HepG2 (cell line): ENCODE measurements around the gene IRF6. TPM values are rescaled to one million over a fixed set of nuclear protein-coding genes. Genes with fewer than 3 reads are reported as not detected.

Source experiments
- BCLAF1 ChIP-seq: fragments of 450-650 bp; IDR thresholded peaks from 2 replicates; pipeline ENCODE4 v1.6.1; 2017; ENCODE audit warnings: mild to moderate bottlenecking
- BORCS8-MEF2B ChIP-seq: sonication (generic); formaldehyde crosslinking; IDR thresholded peaks from 2 replicates; pipeline ENCODE4 v1.8.0; 2022; ENCODE audit warnings: mild to moderate bottlenecking, missing genetic modification reagents
- CENPT ChIP-seq: sonication (generic); formaldehyde crosslinking; IDR thresholded peaks from 2 replicates; pipeline ENCODE4 v1.8.0; 2022; ENCODE audit warnings: low read depth, mild to moderate bottlenecking, moderate library complexity, missing genetic modification reagents
- HOMEZ ChIP-seq: IDR thresholded peaks from 2 replicates; pipeline ENCODE4 v1.6.1; 2016; ENCODE audit warnings: low read depth
- POLR2AphosphoS5 ChIP-seq: IDR thresholded peaks from 2 replicates; pipeline ENCODE4 v1.6.1; 2012; ENCODE audit warnings: low read depth, low read length
- RELA ChIP-seq: sonication (generic); formaldehyde crosslinking; IDR thresholded peaks from 2 replicates; pipeline ENCODE4 v1.4.0; 2020; ENCODE audit warnings: missing genetic modification reagents
- RFXAP ChIP-seq: sonication (generic); formaldehyde crosslinking; IDR thresholded peaks from 2 replicates; pipeline ENCODE4 v1.4.0; 2020; ENCODE audit warnings: missing genetic modification reagents, borderline replicate concordance
- STAT5B ChIP-seq: sonication (generic); formaldehyde crosslinking; IDR thresholded peaks from 2 replicates; pipeline ENCODE4 v1.4.0; 2020; ENCODE audit warnings: missing genetic modification reagents
- ZBTB1 ChIP-seq: sonication (generic); formaldehyde crosslinking; IDR thresholded peaks from 2 replicates; pipeline ENCODE4 v1.4.0; 2020; ENCODE audit warnings: missing genetic modification reagents, borderline replicate concordance
- ZBTB44 ChIP-seq: sonication (generic); formaldehyde crosslinking; IDR thresholded peaks from 2 replicates; pipeline ENCODE4 v1.4.0; 2020; ENCODE audit warnings: missing genetic modification reagents
- ZFP82 ChIP-seq: sonication (generic); formaldehyde crosslinking; IDR thresholded peaks from 2 replicates; pipeline ENCODE4 v1.5.1; 2020; ENCODE audit warnings: mild to moderate bottlenecking, missing genetic modification reagents, borderline replicate concordance
- ZMYM3 ChIP-seq: sonication (generic); formaldehyde crosslinking; IDR thresholded peaks from 2 replicates; pipeline ENCODE4 v1.5.1; 2020; ENCODE audit warnings: mild to moderate bottlenecking, missing genetic modification reagents
- ZNF160 ChIP-seq: sonication (generic); formaldehyde crosslinking; IDR thresholded peaks from 2 replicates; pipeline ENCODE4 v1.8.0; 2022; ENCODE audit warnings: mild to moderate bottlenecking, inconsistent platforms, missing genetic modification reagents
- ZNF235 ChIP-seq: sonication (generic); formaldehyde crosslinking; IDR thresholded peaks from 2 replicates; pipeline ENCODE4 v1.8.1; 2023; ENCODE audit warnings: mild to moderate bottlenecking, missing genetic modification reagents, borderline replicate concordance
- ZNF326 ChIP-seq: sonication (generic); formaldehyde crosslinking; IDR thresholded peaks from 2 replicates; pipeline ENCODE4 v1.4.0; 2020; ENCODE audit warnings: missing genetic modification reagents, borderline replicate concordance
- ZNF34 ChIP-seq: sonication (generic); formaldehyde crosslinking; IDR thresholded peaks from 2 replicates; pipeline ENCODE4 v1.4.0; 2020; ENCODE audit warnings: mild to moderate bottlenecking, missing genetic modification reagents, borderline replicate concordance
- ZNF564 ChIP-seq: sonication (generic); formaldehyde crosslinking; IDR thresholded peaks from 2 replicates; pipeline ENCODE4 v1.8.1; 2023; ENCODE audit warnings: mild to moderate bottlenecking, missing genetic modification reagents
- ZNF574 ChIP-seq: sonication (generic); formaldehyde crosslinking; IDR thresholded peaks from 2 replicates; pipeline ENCODE4 v1.4.0; 2020; ENCODE audit warnings: missing genetic modification reagents
- ZNF614 ChIP-seq: IDR thresholded peaks from 2 replicates; pipeline ENCODE4 v1.6.1; 2018; ENCODE audit warnings: missing biosample characterization, missing genetic modification reagents, inconsistent platforms, borderline replicate concordance
- ZNF782 ChIP-seq: sonication (generic); formaldehyde crosslinking; IDR thresholded peaks from 2 replicates; pipeline ENCODE4 v1.4.0; 2020; ENCODE audit warnings: missing genetic modification reagents, mild to moderate bottlenecking, borderline replicate concordance
- ZSCAN20 ChIP-seq: sonication (generic); formaldehyde crosslinking; IDR thresholded peaks from 2 replicates; pipeline ENCODE4 v1.4.0; 2020; ENCODE audit warnings: missing genetic modification reagents, mild to moderate bottlenecking, borderline replicate concordance
- polyA plus RNA-seq, 8 experiments: library from polyadenylated mRNA; depleted of rRNA in 3 of 8; stranded (reverse) in 7 of 8; unstranded in 1 of 8; fragments of >200 nt; fragmentation: Illumina TruSeq in 4 of 8; extraction: Trizol in 4 of 8; gene quantifications; 2 replicates each; pipeline versions ENCODE4 v1.2.1 to v1.2.3, GENCODE V29; 2011 to 2016; ENCODE audit warnings: low read depth in 4 of 8, missing spikeins in 1 of 8, mixed read lengths in 1 of 8; ENCODE audit not compliant: insufficient read depth in 1 of 8
- total RNA-seq, 5 experiments: library from RNA; depleted of rRNA; stranded (reverse); fragments of >200 nt; fragmentation: Illumina TruSeq; extraction: Trizol; gene quantifications; 2 replicates each; pipeline ENCODE4 v1.2.3, GENCODE V29; 2016; ENCODE audit warnings: low read depth in 1 of 5

The IRF6 gene
- total and polyA plus RNA-seq, 2 of the 13 experiments (the other 11 are each of a cell fraction or from before 2014, with no cell fraction given), result 0.02 TPM; not detected in 1

- TF ChIP-seq ZNF160 (CRISPR knock-in tag) (no peak), ZNF326 (CRISPR knock-in tag) (no peak), ZNF34 (CRISPR knock-in tag) (no peak), RELA (CRISPR knock-in tag) (no peak), POLR2AphosphoS5 (peak; percentile 68), ZMYM3 (no peak), RFXAP (CRISPR knock-in tag) (0 out of 2 replicates have a peak, but pooled peaks have one; percentile 23), ZNF564 (no peak), BCLAF1 (no peak), ZNF614 (CRISPR knock-in tag) (no peak), HOMEZ (CRISPR knock-in tag) (peak; percentile 45; the same call in 1 of the 2 replicates), CENPT (no peak), ZFP82 (CRISPR knock-in tag) (0 out of 2 replicates have a peak, but pooled peaks have one; percentile 32), ZNF235 (no peak), BORCS8-MEF2B (peak; percentile 73), ZBTB44 (CRISPR knock-in tag) (no peak), ZBTB1 (CRISPR knock-in tag) (no peak), ZSCAN20 (CRISPR knock-in tag) (no peak), ZNF574 (peak; percentile 81), ZNF782 (CRISPR knock-in tag) (no peak), STAT5B (CRISPR knock-in tag) (no peak)
Observed at GRCh38 chr1:209784265-209785169, 21.4 kb downstream of the IRF6 start, which contains the start of gene C1orf74 (continued).
